Hematopoietic multipotent progenitor cell treated with erythropoietin and hydrocortisone succinate and interleukin-3 and kit ligand, for 15 days (in vitro differentiated cells): ENCODE data around the gene CD8B.

Source experiments
- DNase-seq: peaks from one replicate; pipeline ENCODE4 v3.0.0-alpha.2; 2015; ENCODE audit warnings: low spot score

Gene CD8B

GRCh38 chr2:86770816-86771301, 90.8 kb downstream of the CD8B start:
- DNase-seq: no peak

- no peak for DNase-seq
Observed at GRCh38 chr2:86769838-86770237, 91.8 kb downstream of the CD8B start.

GRCh38 chr2:86768189-86768949, 93.3 kb downstream of the CD8B start:
- DNase-seq: no peak
